ENCODE measurements around the gene HNRNPUL1.
A peak's percentile ranks its signal among the peaks of the same experiment; 100 is the strongest.

The HNRNPUL1 gene

DNA sequence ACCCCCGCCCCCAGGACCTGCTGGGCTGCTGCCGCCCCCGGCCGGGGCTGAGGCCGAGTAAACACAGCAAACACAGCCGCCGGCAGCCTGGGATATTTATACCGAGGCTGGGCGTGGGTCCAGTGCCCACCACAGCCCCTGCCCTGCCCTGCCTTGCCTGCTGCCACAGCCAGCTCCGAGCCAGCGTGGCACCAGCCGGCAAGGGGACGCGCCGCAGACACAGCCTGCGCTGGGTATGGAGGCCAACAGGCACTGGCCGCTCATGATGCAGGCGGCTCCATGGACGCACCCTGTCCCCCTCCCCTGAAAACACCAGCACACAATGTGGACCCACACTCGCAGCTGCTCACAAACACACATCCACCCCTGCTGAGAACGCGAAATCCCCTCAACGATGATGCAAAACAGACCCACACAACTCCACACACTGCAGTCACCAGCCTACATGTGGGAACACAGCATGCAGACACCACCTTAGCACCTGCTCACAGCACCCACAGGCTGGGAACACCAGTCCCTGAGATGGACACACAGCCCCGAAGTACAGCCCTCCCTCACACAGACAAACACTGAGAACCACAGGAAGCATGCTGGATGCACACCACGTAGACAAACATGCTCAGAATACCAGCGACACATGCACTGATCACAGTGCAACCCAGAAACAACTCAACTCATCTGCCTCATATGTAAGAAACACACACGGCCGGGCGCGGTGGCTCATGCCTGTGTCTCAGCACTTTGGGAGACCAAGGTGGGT is 62.0 kb downstream of the HNRNPUL1 start:
- DNase-seq (ENCODE audit: low read depth): peak; percentile 90

DNA sequence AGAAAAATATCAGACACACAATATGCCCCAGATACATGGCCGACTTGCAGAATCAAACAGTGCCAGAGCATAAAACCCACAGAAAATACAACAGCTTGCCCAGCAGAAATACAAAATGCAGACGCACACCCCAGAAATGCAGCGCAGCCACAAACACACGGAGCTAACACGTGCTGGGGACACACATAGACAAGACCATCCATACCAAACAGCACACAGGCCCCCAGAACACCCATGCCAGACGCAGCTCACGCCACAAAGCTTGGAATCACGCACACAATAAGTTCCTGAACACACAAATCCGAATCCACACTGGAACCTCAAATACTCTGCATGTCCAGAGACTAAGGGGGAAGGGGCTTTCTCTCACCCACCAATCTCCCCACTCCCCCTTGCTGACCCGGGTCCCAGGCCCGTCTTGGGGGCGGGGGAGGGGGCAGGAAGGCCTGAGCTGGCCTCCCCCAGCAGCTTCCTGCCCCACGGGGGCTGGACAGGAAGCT is 63.0 kb downstream of the HNRNPUL1 start:
- no peak for DNase-seq (ENCODE audit: low read depth)

DNA sequence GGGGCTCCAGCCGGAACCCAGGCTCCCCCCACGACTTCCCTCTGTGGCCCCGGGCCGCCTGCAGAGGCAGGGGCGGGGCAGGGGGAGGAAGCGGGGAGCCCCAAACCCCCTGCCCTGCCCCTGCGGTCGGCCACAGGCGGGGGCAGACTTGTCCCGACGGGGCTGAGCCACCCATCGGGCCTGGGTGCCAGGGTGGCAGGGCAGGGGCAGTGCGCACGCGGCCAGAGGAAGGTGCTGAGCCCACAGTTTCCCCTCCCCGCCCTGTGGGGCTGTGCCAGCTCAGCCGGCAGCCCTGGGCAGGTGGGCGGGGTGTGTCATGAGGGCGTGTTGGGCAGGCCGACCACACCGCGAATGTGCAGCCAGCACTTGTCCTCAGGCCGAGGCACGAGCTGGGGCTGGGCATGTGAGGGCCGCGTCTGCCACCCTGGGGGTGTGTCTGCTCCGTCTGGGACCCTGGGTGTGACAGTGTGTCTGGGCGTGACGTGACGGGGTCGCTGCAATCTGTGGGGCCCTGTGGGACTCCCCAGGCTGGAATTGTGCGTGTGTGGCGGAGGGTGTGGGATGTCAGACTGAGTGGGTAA is 63.5 kb downstream of the HNRNPUL1 start:
- DNase-seq (ENCODE audit: low read depth): peak; percentile 59

- DNase-seq (ENCODE audit: low read depth): peak; percentile 45
These were observed 64.1 kb downstream of the HNRNPUL1 start for GRCh38 chr19:41328157-41328841.

DNA sequence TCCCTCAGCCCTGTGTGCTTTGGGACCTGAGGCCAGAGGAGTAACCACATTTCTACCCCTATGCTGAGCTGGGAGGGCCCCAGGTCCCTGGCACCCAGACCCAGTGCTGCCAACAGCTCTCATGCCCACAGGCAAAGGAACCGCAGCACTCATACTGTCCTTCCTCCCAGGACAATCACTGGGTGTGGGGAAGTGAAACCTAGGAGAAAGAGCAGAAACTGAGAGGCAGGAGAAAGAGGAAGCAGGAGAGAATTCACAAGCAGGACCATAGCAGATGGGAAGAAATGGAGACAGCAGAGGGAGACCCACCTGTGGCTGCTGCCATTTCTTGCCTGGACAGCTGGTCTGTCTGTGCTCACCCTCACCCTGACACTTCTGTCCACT is 64.7 kb downstream of the HNRNPUL1 start:
- DNase-seq (ENCODE audit: low read depth): no peak

DNA sequence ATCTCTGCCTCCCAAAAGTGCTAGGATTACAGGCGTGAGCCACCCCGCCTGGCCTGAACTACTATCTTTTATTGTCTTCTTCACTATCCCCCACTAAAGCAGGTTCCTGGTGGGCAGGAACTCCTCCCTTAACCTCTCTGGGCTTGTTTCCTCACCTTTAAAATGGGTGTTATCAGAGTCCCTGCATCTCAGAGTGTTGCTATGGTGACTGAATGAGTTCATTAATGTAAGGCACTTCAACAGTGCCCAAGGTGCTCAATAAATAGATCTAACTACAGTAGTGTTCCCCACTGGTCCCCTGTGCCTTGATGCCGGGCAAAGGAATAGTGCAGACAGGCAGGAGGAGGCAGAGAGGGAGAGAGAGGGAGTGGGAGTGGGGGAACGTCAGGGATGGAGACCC is 66.3 kb downstream of the HNRNPUL1 start:
- DNase-seq (ENCODE audit: low read depth): no peak

DNA sequence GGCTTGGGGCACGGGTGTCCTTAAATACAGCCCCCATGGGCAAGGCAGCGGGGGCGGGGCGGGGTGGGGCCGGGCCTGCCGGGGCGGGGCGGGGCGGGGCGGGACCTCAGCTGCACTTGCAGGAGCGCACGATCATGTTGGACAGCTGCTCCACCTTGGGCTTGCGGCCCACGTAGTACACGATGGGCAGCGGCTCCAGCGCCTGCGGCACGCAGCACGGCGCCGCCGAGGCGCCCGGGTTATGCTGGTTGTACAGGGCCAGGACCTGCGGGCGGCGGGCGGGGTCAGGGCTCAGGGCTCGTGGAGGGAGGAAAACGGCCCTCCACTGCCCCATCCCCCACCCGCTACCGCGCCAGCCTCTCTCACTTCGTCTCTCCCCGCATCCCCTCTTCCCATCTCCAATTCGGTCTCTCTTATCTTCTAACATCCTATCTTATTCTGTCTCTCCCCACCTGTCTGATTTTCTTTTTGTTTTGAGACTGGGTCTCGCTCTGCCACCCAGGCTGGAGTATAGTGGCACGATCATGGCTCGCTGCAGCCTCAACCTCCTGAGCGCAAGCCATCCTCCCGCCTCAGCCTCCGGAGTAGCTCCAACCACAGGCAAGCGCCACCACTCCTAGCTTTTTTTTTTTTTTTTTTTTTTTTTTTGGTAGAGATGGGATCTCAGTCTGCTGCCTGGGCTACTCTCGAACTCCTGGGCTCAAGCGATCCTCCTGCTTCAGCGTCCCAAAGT is 66.9 kb downstream of the HNRNPUL1 start:
- DNase-seq (ENCODE audit: low read depth): no peak

DNA sequence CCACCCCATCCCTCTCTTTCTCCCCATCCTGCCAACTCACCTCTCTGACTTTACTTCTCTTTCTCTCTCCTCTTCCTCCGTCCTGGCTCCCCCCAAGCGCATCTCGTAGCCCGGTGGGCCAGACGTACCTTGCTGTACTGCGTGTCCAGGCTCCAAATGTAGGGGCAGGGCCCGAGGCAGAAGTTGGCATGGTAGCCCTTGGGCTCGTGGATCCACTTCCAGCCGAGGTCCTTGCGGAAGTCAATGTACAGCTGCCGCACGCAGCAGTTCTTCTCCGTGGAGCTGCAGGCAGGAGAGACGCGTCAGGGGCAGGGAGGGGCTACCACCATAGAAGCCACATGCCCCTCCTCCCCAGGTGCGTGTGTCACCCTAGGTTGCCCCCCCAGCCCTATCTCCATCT is 67.8 kb downstream of the HNRNPUL1 start:
- DNase-seq (ENCODE audit: low read depth): no peak

- DNase-seq (ENCODE audit: low read depth): no peak
These were observed 68.3 kb downstream of the HNRNPUL1 start for GRCh38 chr19:41332468-41332867.

DNA sequence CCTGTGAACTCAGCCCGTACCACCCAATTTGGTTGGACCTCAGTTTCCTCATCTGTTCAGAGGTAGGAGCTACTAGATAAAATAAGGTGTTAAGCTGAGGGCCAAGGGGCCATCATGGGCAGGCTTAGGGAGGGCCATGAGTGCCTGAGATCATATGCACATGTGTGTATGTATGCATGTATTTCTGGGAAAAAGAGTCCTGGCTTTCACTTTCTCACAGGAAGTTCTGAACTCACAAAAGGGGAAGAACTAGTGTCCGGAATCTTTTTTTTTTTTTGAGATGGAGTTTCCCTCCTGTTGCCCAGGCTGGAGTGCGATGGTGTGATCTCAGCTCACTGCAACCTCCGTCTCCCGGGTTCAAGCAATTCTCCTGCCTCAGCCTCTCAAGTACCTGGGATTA is 70.6 kb downstream of the HNRNPUL1 start:
- no peak for DNase-seq (ENCODE audit: low read depth)

DNA sequence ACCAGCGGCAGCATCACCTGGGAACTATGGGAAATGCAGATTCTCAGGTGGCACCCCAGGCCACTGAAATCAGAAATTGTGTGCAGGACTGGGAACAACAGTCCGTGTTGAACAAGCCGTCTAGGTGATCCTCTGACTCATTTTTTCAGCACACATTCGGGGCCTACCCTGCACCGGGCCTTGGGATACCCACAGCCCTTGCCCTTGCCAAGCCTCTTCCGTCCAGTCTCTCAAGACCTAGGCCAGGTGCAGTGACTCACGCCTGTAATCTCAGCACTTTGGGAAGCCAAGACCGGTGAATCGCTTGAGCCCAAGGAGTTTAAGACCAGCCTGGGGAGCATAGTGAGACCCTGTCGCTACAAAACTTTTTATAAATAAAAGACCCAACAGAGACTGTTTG is 71.3 kb downstream of the HNRNPUL1 start:
- no peak for DNase-seq (ENCODE audit: low read depth)

- no peak for DNase-seq (ENCODE audit: low read depth)
These were observed 75.8 kb downstream of the HNRNPUL1 start for GRCh38 chr19:41339936-41340335.

DNA sequence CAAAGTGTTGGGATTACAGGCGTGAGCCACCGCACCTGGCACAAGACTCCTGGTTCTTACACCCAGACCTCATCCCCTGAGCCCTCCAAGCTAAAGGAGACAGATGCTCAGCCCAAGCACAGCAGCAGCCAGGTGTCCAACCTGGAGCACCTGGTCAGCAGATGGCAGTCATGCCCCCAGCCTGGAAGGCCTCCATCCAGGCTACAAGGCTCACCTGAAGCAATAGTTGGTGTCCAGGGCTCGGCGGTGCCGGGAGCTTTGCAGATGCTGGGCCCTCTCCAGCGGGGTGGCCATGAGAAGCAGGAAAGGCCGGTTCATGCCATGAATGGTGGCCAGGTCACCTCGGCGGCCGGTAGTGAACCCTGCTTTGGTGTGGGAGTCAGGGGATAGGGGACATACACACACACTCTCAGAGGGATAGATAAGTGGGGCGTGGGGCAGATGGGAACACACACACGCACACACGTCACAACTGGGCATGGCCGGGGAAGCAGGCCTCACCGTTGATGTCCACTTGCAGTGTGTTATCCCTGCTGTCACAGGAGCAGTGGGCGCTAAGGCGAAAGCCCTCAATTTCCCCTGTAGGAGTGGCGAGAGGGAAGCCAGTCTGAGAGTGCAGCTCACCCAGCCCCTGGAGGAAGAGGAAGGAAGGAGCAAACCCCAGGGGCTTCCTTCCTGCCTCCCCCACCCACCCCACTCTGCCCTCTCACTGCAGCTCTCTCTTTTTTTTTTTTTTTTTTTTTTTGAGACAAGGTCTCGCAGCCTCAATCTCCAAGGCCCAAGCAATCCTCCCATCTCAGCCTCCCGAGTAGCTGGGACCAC is 77.7 kb downstream of the HNRNPUL1 start:
- DNase-seq (ENCODE audit: low read depth): no peak

DNA sequence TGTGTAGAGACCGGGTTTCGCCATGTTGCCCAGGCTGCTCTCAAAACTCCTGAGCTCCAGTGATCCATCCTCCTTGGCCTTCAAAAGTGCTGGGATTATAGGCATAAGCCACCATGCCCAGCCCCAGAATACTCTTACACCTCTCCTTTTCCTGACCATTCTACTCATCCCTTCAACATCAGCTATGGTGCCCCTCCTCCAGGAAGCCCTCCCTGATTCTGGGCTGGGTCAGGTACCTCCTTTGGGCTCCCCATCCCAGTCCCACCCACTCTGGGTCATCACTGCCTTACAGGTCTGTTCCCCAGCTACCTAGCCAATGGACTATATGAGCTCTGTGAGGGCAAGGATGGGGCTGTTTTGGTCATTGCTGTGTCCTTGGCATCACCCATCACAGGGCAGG is 80.0 kb downstream of the HNRNPUL1 start:
- no peak for DNase-seq (ENCODE audit: low read depth)

DNA sequence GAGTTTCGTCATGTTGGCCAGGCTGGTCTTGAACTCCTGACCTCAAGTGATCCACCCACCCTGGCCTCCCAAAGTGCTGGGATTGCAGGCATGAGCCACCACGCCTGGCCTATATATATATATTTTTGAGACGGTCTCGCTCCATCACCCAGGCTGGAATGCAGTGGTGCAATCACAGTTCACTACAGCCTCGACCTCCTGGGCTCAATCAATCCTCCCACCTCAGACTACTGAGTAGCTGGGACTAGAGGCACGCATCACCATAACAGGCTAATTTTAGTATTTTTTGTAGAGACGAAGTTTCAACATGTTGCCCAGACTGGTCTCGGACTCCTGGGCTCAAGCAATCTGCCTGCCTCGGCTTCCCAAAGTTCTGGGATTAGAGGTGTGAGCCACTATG is 82.7 kb downstream of the HNRNPUL1 start:
- DNase-seq (ENCODE audit: low read depth): peak; percentile 67

- peak; percentile 32 for DNase-seq (ENCODE audit: low read depth)
These were observed 86.7 kb downstream of the HNRNPUL1 start for GRCh38 chr19:41350735-41351338.

DNA sequence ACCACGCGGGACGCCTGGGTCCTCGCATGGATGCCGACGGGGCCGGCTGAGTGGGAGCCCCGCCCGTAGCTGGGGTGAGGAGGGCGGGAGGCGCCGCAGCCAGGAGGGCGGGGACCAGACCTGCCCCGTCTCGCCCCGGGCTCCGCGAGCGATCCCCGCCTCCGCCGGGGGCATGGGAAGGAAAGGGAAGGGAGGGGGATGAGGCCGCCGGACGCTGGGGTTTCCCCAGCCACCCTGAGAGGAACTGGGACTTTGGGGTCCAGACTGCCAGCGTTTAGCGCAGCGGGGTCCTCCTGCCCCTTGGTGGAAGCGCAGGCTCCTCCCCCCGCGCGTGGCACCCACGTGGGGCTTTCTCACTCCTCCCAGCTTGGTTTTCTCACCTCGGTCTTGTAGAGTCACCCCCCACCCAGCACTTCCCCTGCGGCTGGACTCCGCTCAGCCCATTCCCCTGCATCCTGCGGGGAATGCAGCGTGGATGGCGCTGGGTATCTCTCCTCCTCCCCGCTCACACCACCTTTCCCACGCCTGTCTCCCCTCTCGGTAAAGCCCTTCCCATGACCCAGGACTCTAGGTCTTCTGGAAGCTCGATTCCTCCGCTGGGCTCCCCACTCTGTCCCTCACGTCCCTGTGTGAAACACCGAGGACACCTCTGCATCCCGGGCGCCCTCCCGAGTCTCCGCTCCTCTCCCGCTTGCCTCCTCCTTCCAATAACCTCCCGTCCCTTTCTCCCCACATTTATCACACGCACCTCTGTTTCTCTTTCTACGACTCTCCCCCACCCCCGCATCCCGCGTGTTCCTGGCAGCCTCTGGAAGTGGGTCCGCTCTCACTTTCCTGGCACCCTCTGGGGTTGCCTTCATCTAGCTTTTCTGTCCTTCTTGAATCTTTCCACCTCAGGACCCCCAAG is 87.4 kb downstream of the HNRNPUL1 start:
- DNase-seq (ENCODE audit: low read depth): peak; percentile 65

GRCh38 chr19:41352279-41352608 is 88.1 kb downstream of the HNRNPUL1 start:
- no peak for DNase-seq (ENCODE audit: low read depth)

GRCh38 chr19:41352609-41353465 is 88.7 kb downstream of the HNRNPUL1 start:
- peak; percentile 57 for DNase-seq (ENCODE audit: low read depth)

Measured in iris pigment epithelial cell (primary cell).